ENCODE data around the gene P2RY11. TPM values are rescaled to one million over a fixed set of nuclear protein-coding genes. Genes with fewer than 3 reads are reported as not detected.

The P2RY11 gene
- total RNA-seq, 1 experiment from 2014 or later: 1.9 TPM

GRCh38 chr19:10104130-10104513 lies 7.4 kb upstream of the P2RY11 start:
- H3K27ac ChIP-seq: no peak overlapping the region
- H3K27me3 ChIP-seq (replicated peaks): no peaks in the 10 kb centered on the region
- no peaks in the 10 kb centered on the region for H3K9me3 ChIP-seq (replicated peaks)
- DNase-seq (ENCODE audit: low read depth in 1 of 2, low spot score in 2 of 2): no peak
- H3K4me3 ChIP-seq: no peak overlapping the region
- peaks cover 27% of the 10 kb centered on the region for H3K36me3 ChIP-seq
- peaks cover 11% of the 10 kb centered on the region for H3K4me1 ChIP-seq (replicated peaks)

GRCh38 chr19:10104665-10105508 lies 6.6 kb upstream of the P2RY11 start:
- no peak overlapping the region for H3K27ac ChIP-seq
- no peak overlapping the region for H3K4me3 ChIP-seq
- H3K9me3 ChIP-seq (replicated peaks): no peaks in the 10 kb centered on the region
- no peaks in the 10 kb centered on the region for H3K27me3 ChIP-seq (replicated peaks)
- peaks cover 11% of the 10 kb centered on the region for H3K4me1 ChIP-seq (replicated peaks)
- DNase-seq (ENCODE audit: low read depth in 1 of 2, low spot score in 2 of 2): no peak
- H3K36me3 ChIP-seq: peaks cover 34% of the 10 kb centered on the region

DNA sequence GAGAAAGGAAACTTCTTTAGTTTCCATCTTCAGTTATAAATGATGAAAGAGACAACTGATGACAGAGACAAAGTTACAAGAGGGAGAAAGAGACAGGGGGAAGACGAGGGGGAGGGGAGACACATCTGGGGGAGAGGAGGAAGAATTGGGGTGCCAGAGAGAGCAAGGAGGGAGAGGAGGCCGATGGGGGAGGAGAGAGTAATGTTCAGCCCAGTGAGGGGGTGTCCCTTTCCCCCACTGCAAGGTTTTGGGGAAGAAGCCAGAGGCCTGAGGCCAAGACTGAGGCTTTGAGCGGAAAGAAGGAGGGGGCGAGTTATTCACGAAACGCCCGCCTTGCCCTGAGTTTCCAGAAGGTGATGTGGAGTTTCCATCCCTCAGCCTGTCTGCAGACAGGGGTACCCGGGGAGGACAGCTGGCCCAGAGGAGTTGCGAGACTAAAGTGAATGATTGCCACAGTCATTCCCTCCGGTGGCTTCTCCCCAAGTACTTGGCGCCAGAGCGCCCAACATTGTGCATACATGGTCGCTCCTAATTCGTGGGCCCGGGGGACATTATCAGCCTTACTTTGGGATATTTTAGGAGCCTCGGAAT lies 5.9 kb upstream of the P2RY11 start:
- no peaks in the 10 kb centered on the region for H3K27me3 ChIP-seq (replicated peaks)
- peak overlapping the region; percentile 87 for H3K4me3 ChIP-seq
- no peaks in the 10 kb centered on the region for H3K9me3 ChIP-seq (replicated peaks)
- peaks cover 42% of the 10 kb centered on the region for H3K36me3 ChIP-seq
- H3K27ac ChIP-seq: no peak overlapping the region
- no peak for DNase-seq (ENCODE audit: low read depth in 1 of 2, low spot score in 2 of 2)
- peaks cover 11% of the 10 kb centered on the region for H3K4me1 ChIP-seq (replicated peaks)

DNA sequence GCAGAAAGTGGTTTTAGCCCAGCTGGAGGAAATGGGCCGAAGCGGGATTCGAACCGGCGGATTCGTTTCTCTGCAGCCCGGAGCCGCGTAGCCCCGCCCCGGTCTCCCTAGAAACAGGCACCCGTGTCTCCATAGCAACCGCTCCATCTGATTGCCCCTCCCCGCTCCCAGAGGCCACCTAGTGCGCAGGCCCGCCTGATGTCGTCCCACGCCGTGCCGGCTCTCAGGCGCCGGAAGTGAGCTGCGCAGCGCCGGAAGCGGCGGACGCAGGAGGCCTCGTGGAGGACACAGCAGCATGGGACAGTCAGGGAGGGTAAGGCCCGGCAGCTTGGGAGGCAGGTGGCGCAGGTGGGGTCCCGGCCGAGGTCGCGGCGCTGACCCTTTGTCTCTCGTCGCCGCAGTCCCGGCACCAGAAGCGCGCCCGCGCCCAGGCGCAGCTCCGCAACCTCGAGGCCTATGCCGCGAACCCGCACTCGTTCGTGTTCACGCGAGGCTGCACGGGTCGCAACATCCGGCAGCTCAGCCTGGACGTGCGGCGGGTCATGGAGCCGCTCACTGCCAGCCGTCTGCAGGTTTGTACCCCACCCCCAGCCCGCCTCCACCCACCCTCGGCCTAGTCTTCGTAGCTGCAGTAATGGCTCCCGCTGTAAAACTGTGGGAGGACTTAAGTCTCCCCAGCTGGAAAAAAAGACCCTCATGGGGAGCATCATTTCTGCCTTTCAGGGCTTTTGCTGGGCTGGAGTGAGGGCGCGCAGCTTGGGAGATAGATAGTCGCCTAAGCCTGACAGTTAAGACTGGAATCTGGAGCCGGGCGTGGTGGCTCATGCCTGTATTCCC lies 5.2 kb upstream of the P2RY11 start, which contains the start of gene PPAN:
Gene PPAN (plus strand): TSS at position 263 of the 837 bp plus-strand sequence. CDS start 33 bp downstream, at position 296.
- Histone ChIP-seq H3K4me3 (peak within 1 kb of the TSS; percentile 87), H3K27me3 (replicated peaks) (no peaks in the 10 kb centered on the region), H3K27ac (peak within 1 kb of the TSS; percentile 82), H3K36me3 (peaks cover 49% of the 10 kb centered on the region), H3K4me1 (replicated peaks) (peaks cover 11% of the 10 kb centered on the region), H3K9me3 (replicated peaks) (no peaks in the 10 kb centered on the region)
- peak; percentile 94 to 99 for DNase-seq (ENCODE audit: low read depth in 1 of 2, low spot score in 2 of 2)

DNA sequence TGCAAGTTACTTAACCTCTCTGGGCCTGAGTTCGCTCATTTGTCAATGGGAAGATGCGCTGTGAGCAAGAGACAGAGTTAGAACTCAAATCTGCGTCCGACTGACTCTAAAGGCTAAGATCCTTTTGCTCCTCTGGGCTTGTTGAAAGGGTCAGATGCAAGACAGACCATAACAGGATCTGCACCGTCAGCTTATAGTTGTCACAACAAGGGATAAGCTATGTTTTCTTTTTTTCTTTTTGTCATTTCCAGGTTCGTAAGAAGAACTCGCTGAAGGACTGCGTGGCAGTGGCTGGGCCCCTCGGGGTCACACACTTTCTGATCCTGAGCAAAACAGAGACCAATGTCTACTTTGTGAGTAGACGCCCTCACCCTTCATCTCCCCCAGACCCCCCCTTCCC lies 4.2 kb upstream of the P2RY11 start:
- H3K4me1 ChIP-seq (replicated peaks): peaks cover 13% of the 10 kb centered on the region
- H3K36me3 ChIP-seq: peaks cover 55% of the 10 kb centered on the region
- H3K4me3 ChIP-seq: peak overlapping the region; percentile 87
- H3K27ac ChIP-seq: no peak overlapping the region
- H3K9me3 ChIP-seq (replicated peaks): no peaks in the 10 kb centered on the region
- DNase-seq (ENCODE audit: low read depth in 1 of 2, low spot score in 2 of 2): no peak
- H3K27me3 ChIP-seq (replicated peaks): no peaks in the 10 kb centered on the region

DNA sequence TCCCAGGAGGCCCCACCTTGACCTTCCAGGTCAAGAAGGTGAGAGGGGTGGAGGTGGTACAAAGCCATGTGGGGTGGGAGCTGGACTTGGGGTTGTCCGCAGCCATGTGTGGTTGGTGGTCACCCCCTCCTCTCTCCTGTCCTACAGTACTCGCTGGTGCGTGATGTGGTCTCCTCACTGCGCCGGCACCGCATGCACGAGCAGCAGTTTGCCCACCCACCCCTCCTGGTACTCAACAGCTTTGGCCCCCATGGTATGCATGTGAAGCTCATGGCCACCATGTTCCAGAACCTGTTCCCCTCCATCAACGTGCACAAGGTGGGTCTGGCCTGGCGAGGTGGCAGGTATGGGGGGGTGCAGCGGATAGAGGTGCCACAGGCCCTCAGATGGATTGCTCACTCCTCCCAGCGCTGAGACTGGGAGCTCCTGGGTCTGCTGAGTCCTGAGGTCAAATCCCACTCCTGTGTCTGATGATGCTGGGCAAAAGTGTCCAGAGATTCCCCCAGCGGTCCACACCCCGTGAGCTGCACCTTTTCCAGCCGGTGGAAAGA lies 3.6 kb upstream of the P2RY11 start:
- Histone ChIP-seq H3K36me3 (peaks cover 59% of the 10 kb centered on the region), H3K4me3 (no peak overlapping the region), H3K27me3 (replicated peaks) (no peaks in the 10 kb centered on the region), H3K9me3 (replicated peaks) (no peaks in the 10 kb centered on the region), H3K27ac (no peak overlapping the region), H3K4me1 (replicated peaks) (peaks cover 18% of the 10 kb centered on the region)
- DNase-seq (ENCODE audit: low read depth in 1 of 2, low spot score in 2 of 2): no peak

DNA sequence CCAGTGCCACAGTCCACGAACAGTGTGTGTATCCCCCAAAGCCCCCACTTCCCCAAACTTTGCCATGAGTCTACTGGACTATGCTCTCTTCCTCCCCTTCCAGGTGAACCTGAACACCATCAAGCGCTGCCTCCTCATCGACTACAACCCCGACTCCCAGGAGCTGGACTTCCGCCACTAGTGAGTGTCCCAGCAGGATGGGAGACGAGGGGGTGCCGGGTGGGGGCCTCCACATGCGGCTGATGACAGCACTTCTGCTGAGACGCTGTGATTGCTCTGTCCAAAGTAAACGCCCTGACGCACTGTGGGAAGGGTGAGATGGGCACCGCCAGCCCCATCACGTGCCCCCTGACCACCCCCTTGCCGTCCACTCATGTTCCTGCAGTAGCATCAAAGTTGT lies 2.0 kb upstream of the P2RY11 start:
- no peak overlapping the region for H3K4me3 ChIP-seq
- H3K27me3 ChIP-seq (replicated peaks): no peaks in the 10 kb centered on the region
- peaks cover 18% of the 10 kb centered on the region for H3K4me1 ChIP-seq (replicated peaks)
- peaks cover 75% of the 10 kb centered on the region for H3K36me3 ChIP-seq
- no peak overlapping the region for H3K27ac ChIP-seq
- H3K9me3 ChIP-seq (replicated peaks): no peaks in the 10 kb centered on the region
- no peak for DNase-seq (ENCODE audit: low read depth in 1 of 2, low spot score in 2 of 2)

DNA sequence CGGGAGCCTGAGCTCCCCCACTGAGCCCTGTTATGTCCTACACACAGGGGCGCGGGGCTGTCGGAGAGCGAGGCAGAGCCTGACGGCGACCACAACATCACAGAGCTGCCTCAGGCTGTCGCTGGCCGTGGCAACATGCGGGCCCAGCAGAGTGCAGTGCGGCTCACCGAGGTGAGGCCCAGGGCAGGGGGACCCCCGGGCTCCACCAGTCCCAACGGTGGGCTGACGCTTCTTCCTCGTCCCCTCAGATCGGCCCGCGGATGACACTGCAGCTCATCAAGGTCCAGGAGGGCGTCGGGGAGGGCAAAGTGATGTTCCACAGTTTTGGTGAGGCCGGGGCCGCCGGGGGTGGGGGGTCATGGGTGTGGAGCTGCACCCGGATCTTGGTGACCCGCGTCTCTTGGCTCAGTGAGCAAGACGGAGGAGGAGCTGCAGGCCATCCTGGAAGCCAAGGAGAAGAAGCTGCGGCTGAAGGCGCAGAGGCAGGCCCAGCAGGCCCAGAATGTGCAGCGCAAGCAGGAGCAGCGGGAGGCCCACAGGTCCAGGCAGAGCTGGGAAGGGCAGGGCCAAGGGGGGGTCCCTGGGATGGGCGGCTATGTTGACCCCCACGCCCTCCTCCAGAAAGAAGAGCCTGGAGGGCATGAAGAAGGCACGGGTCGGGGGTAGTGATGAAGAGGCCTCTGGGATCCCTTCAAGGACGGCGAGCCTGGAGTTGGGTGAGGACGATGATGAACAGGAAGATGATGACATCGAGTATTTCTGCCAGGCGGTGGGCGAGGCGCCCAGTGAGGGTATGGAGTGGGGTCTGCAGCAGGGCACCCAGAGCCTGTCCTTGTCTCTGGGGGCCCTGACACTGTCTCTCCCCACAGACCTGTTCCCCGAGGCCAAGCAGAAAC lies 1.2 kb upstream of the P2RY11 start:
- H3K27me3 ChIP-seq (replicated peaks): no peaks in the 10 kb centered on the region
- peaks cover 18% of the 10 kb centered on the region for H3K4me1 ChIP-seq (replicated peaks)
- no peak overlapping the region for H3K27ac ChIP-seq
- H3K4me3 ChIP-seq: no peak overlapping the region
- H3K9me3 ChIP-seq (replicated peaks): no peaks in the 10 kb centered on the region
- H3K36me3 ChIP-seq: peaks cover 83% of the 10 kb centered on the region
- DNase-seq (ENCODE audit: low read depth in 1 of 2, low spot score in 2 of 2): no peak

DNA sequence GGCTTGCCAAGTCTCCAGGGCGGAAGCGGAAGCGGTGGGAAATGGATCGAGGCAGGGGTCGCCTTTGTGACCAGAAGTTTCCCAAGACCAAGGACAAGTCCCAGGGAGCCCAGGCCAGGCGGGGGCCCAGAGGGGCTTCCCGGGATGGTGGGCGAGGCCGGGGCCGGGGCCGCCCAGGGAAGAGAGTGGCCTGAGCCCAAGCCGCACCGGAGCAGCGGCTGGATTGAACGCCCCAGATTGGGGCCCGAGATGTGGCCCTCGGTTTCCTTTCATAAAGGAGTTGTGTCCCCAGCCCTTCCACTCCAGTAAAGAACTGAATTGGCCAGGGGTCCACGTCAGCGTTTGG lies 548 bp upstream of the P2RY11 start:
- H3K4me3 ChIP-seq: no peak overlapping the region
- no peaks in the 10 kb centered on the region for H3K27me3 ChIP-seq (replicated peaks)
- DNase-seq (ENCODE audit: low read depth in 1 of 2, low spot score in 2 of 2): no peak
- H3K4me1 ChIP-seq (replicated peaks): peaks cover 15% of the 10 kb centered on the region
- H3K9me3 ChIP-seq (replicated peaks): no peaks in the 10 kb centered on the region
- peaks cover 89% of the 10 kb centered on the region for H3K36me3 ChIP-seq
- H3K27ac ChIP-seq: no peak overlapping the region

DNA sequence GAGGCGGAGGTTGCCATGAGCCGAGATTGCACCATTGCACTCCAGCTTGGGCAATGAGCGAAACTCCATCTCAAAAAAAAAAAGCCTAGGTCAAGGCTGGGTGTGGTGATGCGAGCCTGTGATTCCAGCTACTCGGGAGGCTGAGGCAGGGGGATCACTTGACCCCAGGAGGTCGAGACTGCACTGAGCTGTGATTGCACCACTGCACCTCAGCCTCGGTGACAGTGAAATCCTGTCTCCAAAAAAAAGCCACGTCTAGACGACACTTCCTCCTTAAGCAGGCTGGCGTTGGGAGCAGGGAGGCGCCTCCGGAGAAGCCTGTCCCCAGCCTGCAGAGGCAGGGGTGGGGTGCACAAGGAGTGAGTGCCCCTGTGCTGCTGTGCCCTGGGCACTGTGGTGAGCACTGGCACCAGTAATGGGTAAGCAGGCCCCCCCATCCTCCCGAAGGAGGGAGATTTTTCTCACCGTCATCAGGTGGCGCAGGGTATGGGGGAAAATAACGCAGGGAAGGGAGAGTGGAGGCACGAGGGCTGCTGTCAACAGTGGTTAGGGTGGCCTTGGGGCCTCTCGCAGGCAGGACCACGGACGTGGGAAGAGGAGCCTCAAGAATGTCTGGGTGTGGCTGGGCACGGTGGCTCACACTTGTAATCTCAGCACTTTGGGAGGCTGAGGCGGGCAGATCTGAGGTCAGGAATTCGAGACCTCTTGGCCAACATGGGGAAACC lies 706 bp downstream of the P2RY11 start:
- H3K36me3 ChIP-seq: peaks cover 94% of the 10 kb centered on the region
- DNase-seq (ENCODE audit: low read depth in 1 of 2, low spot score in 2 of 2): no peak
- H3K27me3 ChIP-seq (replicated peaks): no peaks in the 10 kb centered on the region
- H3K9me3 ChIP-seq (replicated peaks): no peaks in the 10 kb centered on the region
- H3K27ac ChIP-seq: no peak overlapping the region
- H3K4me3 ChIP-seq: no peak overlapping the region
- H3K4me1 ChIP-seq (replicated peaks): peaks cover 10% of the 10 kb centered on the region

DNA sequence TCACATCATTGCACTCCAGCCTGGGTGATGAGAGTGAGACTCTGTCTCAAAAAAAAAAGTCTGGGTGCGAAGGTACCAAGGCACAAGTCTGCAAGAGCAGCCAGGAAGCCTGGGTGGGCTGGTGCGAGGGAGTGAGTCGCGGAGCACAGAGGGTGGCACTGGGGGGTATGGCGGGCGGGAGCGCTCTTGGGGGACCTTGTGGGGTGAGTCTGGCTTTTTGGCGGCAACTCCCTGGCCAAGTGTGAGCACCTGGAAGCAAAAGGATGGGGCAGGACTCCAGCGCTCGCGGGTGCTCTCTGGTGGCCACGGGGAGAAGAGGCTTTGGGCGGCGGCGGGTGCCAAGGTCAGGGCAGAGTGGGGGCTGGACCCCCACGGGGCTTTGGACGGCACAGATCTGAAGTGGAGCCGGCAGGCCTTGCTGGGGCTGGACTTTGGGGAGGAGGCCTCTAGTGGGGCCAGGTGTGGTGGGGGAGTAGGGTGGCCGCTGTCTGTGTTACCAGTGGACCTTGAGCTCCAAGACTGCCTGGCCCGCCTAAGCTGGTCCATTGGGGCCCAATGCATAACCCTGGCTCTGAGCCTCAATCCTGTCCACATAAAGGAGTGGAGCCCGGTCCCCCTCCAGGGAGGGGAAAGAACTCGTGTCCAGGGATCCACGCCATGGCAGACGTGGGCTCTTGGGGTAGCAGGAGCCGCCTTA lies 1.6 kb downstream of the P2RY11 start:
- H3K27ac ChIP-seq: no peak overlapping the region
- no peak overlapping the region for H3K4me3 ChIP-seq
- peak in 1 of 2 experiments; percentile 70 for DNase-seq (ENCODE audit: low read depth in 1 of 2, low spot score in 2 of 2)
- no peaks in the 10 kb centered on the region for H3K27me3 ChIP-seq (replicated peaks)
- peaks cover 94% of the 10 kb centered on the region for H3K36me3 ChIP-seq
- H3K9me3 ChIP-seq (replicated peaks): no peaks in the 10 kb centered on the region
- peaks cover 7% of the 10 kb centered on the region for H3K4me1 ChIP-seq (replicated peaks)

- Histone ChIP-seq H3K27ac (no peak overlapping the region), H3K4me3 (no peak overlapping the region), H3K27me3 (replicated peaks) (no peaks in the 10 kb centered on the region), H3K4me1 (replicated peaks) (peaks cover 8% of the 10 kb centered on the region), H3K9me3 (replicated peaks) (no peaks in the 10 kb centered on the region), H3K36me3 (peaks cover 94% of the 10 kb centered on the region)
- DNase-seq (ENCODE audit: low read depth in 1 of 2, low spot score in 2 of 2): no peak
These were observed 2.1 kb downstream of the P2RY11 start for GRCh38 chr19:10113592-10113963.

Measured in SJSA1 (cell line).